Prostate gland (tissue), 2 donors: Measurements from ENCODE around the gene ASCL5. TPM values are rescaled to one million over a fixed set of nuclear protein-coding genes. Genes with fewer than 3 reads are reported as not detected.

Source experiments
- DNase-seq: peaks from one replicate; pipeline ENCODE4 v3.0.0-alpha.2; 2019; ENCODE audit warnings: low spot score
- H3K27ac ChIP-seq, 2 donors: fragments of 200-600 bp; sonication (generic); 2 replicates each; pipeline ENCODE4 v1.5.1; 2017 to 2019
- H3K27me3 ChIP-seq: fragments of 200-600 bp; sonication (generic); replicated peaks from 2 replicates; pipeline ENCODE4 v1.5.1; 2019; ENCODE audit not compliant: insufficient read depth
- H3K36me3 ChIP-seq, 2 donors: fragments of 200-600 bp; sonication (generic); 1 replicate in 1 of 2; 2 replicates in 1 of 2; pipeline versions ENCODE4 v1.5.1 to v1.8.1; 2017 to 2019
- H3K4me1 ChIP-seq: fragments of 200-600 bp; sonication (generic); replicated peaks from 2 replicates; pipeline ENCODE4 v1.5.1; 2019
- H3K4me3 ChIP-seq, 2 donors: fragments of 200-600 bp; sonication (generic); 2 replicates each; pipeline ENCODE4 v1.5.1; 2017 to 2019
- H3K9me3 ChIP-seq: fragments of 200-600 bp; sonication (generic); 2 replicates; pipeline ENCODE4 v1.5.1; 2017
- CTCF ChIP-seq, 4 experiments: fragments of 200-600 bp in 2 of 4; fragments of 450-650 bp in 2 of 4; sonication (generic) in 2 of 4; IDR thresholded peaks; 1 replicate in 3 of 4; 2 replicates in 1 of 4; pipeline ENCODE4 v1.5.1; 2016 to 2019; ENCODE audit warnings: antibody characterized with exemption in 4 of 4, mild to moderate bottlenecking in 2 of 4, moderate library complexity in 2 of 4
- POLR2A ChIP-seq: fragments of 450-650 bp; IDR thresholded peaks from one replicate; pipeline ENCODE4 v1.6.1; 2016; ENCODE audit warnings: antibody characterized with exemption, mild to moderate bottlenecking
- POLR2AphosphoS5 ChIP-seq: sonication (generic); formaldehyde crosslinking; IDR thresholded peaks from one replicate; pipeline ENCODE4 v1.6.1; 2017; ENCODE audit warnings: antibody characterized with exemption
- WGBS: methylation state at CpG from one replicate; pipeline ENCODE4 v1.1.5; 2018; 5-methylcytosine and 5-hydroxymethylcytosine counted together
- intact Hi-C: fragments of 100-400 bp; cut with DNase I; formaldehyde crosslinking; loops from one replicate; pipeline ENCODE4 v1.14.2; 2022
- total RNA-seq, 2 donors: library from RNA; depleted of rRNA; stranded (reverse); fragments of >200 nt; gene quantifications; one replicate each; pipeline ENCODE4 v1.1.0, GENCODE V29; 2016

The ASCL5 gene
- total RNA-seq, 2 donors from 2014 or later: not detected

GRCh38 chr1:201089596-201089995, 37.4 kb downstream of the ASCL5 start:
- Histone ChIP-seq H3K4me1 (no peaks in the 10 kb centered on the region), H3K36me3 (no peaks in the 10 kb centered on the region), H3K9me3 (no peaks in the 10 kb centered on the region), H3K27ac (no peak overlapping the region), H3K27me3 (no peaks in the 10 kb centered on the region), H3K4me3 (no peak overlapping the region)
- intact Hi-C loops: no loop called here
- DNase-seq: no peak
- WGBS: 51% methylated on average over 5 of the region's 5 CpGs
- no peak for TF ChIP-seq POLR2AphosphoS5
- no peak for TF ChIP-seq POLR2A
- no peak for TF ChIP-seq CTCF (IDR thresholded peaks at IDR 0.05)

GRCh38 chr1:201088901-201089525, 38.0 kb downstream of the ASCL5 start:
- Histone ChIP-seq H3K36me3 (no peaks in the 10 kb centered on the region), H3K9me3 (no peaks in the 10 kb centered on the region), H3K27me3 (no peaks in the 10 kb centered on the region), H3K4me1 (no peaks in the 10 kb centered on the region), H3K4me3 (no peak overlapping the region), H3K27ac (no peak overlapping the region)
- WGBS: 60% methylated on average over 19 of the region's 19 CpGs
- no peak for DNase-seq
- intact Hi-C loops: no loop called here
- TF ChIP-seq CTCF (IDR thresholded peaks at IDR 0.05): no peak
- no peak for TF ChIP-seq POLR2A
- TF ChIP-seq POLR2AphosphoS5: no peak

GRCh38 chr1:201088395-201088794, 38.6 kb downstream of the ASCL5 start:
- WGBS: 40% methylated on average over 4 of the region's 4 CpGs
- intact Hi-C loops: no loop called here

GRCh38 chr1:201085902-201086735, 40.9 kb downstream of the ASCL5 start:
- H3K27ac ChIP-seq: no peak overlapping the region
- no peaks in the 10 kb centered on the region for H3K4me1 ChIP-seq
- peak; percentile 43 for DNase-seq
- H3K36me3 ChIP-seq: no peaks in the 10 kb centered on the region
- no peaks in the 10 kb centered on the region for H3K27me3 ChIP-seq
- H3K9me3 ChIP-seq: no peaks in the 10 kb centered on the region
- TF ChIP-seq POLR2AphosphoS5: peak; percentile 23
- no peak for TF ChIP-seq POLR2A
- TF ChIP-seq CTCF (IDR thresholded peaks at IDR 0.05): peak in 2 of 4 experiments; percentile 53 to 67
- H3K4me3 ChIP-seq: no peak overlapping the region
- intact Hi-C loops: no loop called here
- WGBS: 78% methylated on average over 12 of the region's 12 CpGs

More at GRCh38 chr1:201088395-201088794, 38.6 kb downstream of the ASCL5 start:
- H3K9me3 ChIP-seq: no peaks in the 10 kb centered on the region
- H3K27ac ChIP-seq: no peak overlapping the region
- no peak for DNase-seq
- H3K27me3 ChIP-seq: no peaks in the 10 kb centered on the region
- H3K4me3 ChIP-seq: no peak overlapping the region
- H3K36me3 ChIP-seq: no peaks in the 10 kb centered on the region
- TF ChIP-seq CTCF (IDR thresholded peaks at IDR 0.05) (no peak), POLR2AphosphoS5 (no peak), POLR2A (no peak)
- H3K4me1 ChIP-seq: no peaks in the 10 kb centered on the region

GRCh38 chr1:201084295-201084694, 42.7 kb downstream of the ASCL5 start:
- Histone ChIP-seq H3K9me3 (no peaks in the 10 kb centered on the region), H3K4me3 (no peak overlapping the region), H3K4me1 (no peaks in the 10 kb centered on the region), H3K27me3 (no peaks in the 10 kb centered on the region), H3K27ac (no peak overlapping the region), H3K36me3 (no peaks in the 10 kb centered on the region)
- WGBS: 51% methylated on average over 6 of the region's 6 CpGs
- intact Hi-C loops: no loop called here
- no peak for TF ChIP-seq CTCF (IDR thresholded peaks at IDR 0.05)
- TF ChIP-seq POLR2A: no peak
- no peak for TF ChIP-seq POLR2AphosphoS5
- DNase-seq: no peak
